Gastrocnemius medialis (tissue), 4 donors: ENCODE results near the gene FLT3. TPM values are rescaled to one million over a fixed set of nuclear protein-coding genes. Genes with fewer than 3 reads are reported as not detected.
"Not testable (repeated sequence)": the region's sequence is repeated elsewhere in the genome, so short reads cannot be mapped to it uniquely, and the experiment has no call there.

Source experiments
- ATAC-seq, 2 donors: fragments of 150-250 bp; one replicate each; pipeline ENCODE4 v1.9.1; 2016
- DNase-seq, 2 donors: peaks; one replicate each; pipeline ENCODE4 v3.0.0-alpha.2; 2019
- H3K27ac ChIP-seq, 4 donors: fragments of 200-600 bp; sonication (generic); 1 replicate in 1 of 4; 2 replicates in 3 of 4; pipeline ENCODE4 v1.5.1; 2016 to 2018; ENCODE audit warnings: mild to moderate bottlenecking in 2 of 4, moderate library complexity in 1 of 4
- H3K27me3 ChIP-seq, 3 donors: fragments of 200-600 bp; sonication (generic) in 2 of 3; 1 replicate in 1 of 3; 2 replicates in 2 of 3; pipeline versions ENCODE4 v1.5.1 to v1.6.0; 2016 to 2019; ENCODE audit warnings: mild to moderate bottlenecking in 1 of 3, moderate library complexity in 1 of 3
- H3K36me3 ChIP-seq, 2 donors: fragments of 200-600 bp; sonication (generic) in 1 of 2; one replicate each; pipeline ENCODE4 v1.5.1; 2017 to 2018
- H3K4me1 ChIP-seq, 2 donors: fragments of 200-600 bp; sonication (generic) in 1 of 2; one replicate each; pipeline ENCODE4 v1.5.1; 2016 to 2017; ENCODE audit warnings: mild to moderate bottlenecking in 2 of 2
- H3K4me3 ChIP-seq, 4 donors: fragments of 200-600 bp; sonication (generic) in 3 of 4; 1 replicate in 1 of 4; 2 replicates in 3 of 4; pipeline ENCODE4 v1.5.1; 2016 to 2019; ENCODE audit warnings: mild to moderate bottlenecking in 2 of 4
- H3K9me3 ChIP-seq, 3 donors: fragments of 200-600 bp; sonication (generic) in 2 of 3; 1 replicate in 1 of 3; 2 replicates in 2 of 3; pipeline ENCODE4 v1.5.1; 2016 to 2019
- CTCF ChIP-seq, 5 experiments: fragments of 450-650 bp in 3 of 5; fragments of 200-600 bp in 2 of 5; sonication (generic) in 2 of 5; IDR thresholded peaks in 4 of 5; conservative IDR thresholded peaks in 1 of 5; 1 replicate in 4 of 5; 2 replicates in 1 of 5; pipeline ENCODE4 v1.5.1; 2016 to 2019; ENCODE audit warnings: antibody characterized with exemption in 5 of 5, mild to moderate bottlenecking in 3 of 5, moderate library complexity in 3 of 5
- POLR2A ChIP-seq, 2 donors: fragments of 450-650 bp; IDR thresholded peaks; one replicate each; pipeline ENCODE4 v1.6.1; 2017; ENCODE audit warnings: antibody characterized with exemption in 2 of 2, mild to moderate bottlenecking in 2 of 2, moderate library complexity in 2 of 2
- in situ Hi-C, 4 donors: fragments of 200-750 bp; cut with MboI; loops; one replicate each; pipeline versions ENCODE4 v1.15.0 to v1.8.0; 2017; ENCODE audit warnings: low sequenced_read_pairs in 4 of 4
- intact Hi-C: fragments of 100-400 bp; cut with DNase I; formaldehyde crosslinking; loops from one replicate; pipeline ENCODE4 v1.15.1; 2023; ENCODE audit warnings: low total_unique reads
- total RNA-seq, 4 donors: library from RNA; depleted of rRNA; stranded (reverse); fragments of >200 nt; gene quantifications; one replicate each; pipeline versions ENCODE4 v1.1.0 to v1.2.3, GENCODE V29; 2016

The FLT3 gene
- total RNA-seq, 4 donors from 2014 or later, result 0.22 to 0.92 (median 0.37) TPM

- ATAC-seq (no peak), DNase-seq (no peak)
- intact Hi-C loops, result no loop called here
- H3K4me1 ChIP-seq, result peaks cover 8 to 13% of the 10 kb centered on the region in 2 donors
- peaks cover 75 to 83% (median 75%) of the 10 kb centered on the region in 3 donors for H3K27me3 ChIP-seq
- in situ Hi-C loops, result no loop called here
- no peaks in the 10 kb centered on the region for H3K36me3 ChIP-seq
- no peak overlapping the region for H3K4me3 ChIP-seq
- no peak overlapping the region for H3K27ac ChIP-seq
- TF ChIP-seq CTCF (IDR thresholded peaks at IDR 0.05 in 4 of 5, conservative IDR thresholded peaks at IDR 0.05 in 1 of 5) (no peak), POLR2A (IDR thresholded peaks at IDR 0.05) (no peak)
- H3K9me3 ChIP-seq, result no peaks in the 10 kb centered on the region
Measured at GRCh38 chr13:27965343-27965739, 135.0 kb downstream of the FLT3 start.

- no peak for DNase-seq
- H3K9me3 ChIP-seq, result no peaks in the 10 kb centered on the region
- intact Hi-C loops (no loop called here), in situ Hi-C loops (no loop called here)
- peaks cover 75 to 83% (median 76%) of the 10 kb centered on the region in 3 donors for H3K27me3 ChIP-seq
- peaks cover 13 to 17% of the 10 kb centered on the region in 2 donors for H3K4me1 ChIP-seq
- H3K27ac ChIP-seq, result no peak overlapping the region
- no peak for ATAC-seq
- H3K4me3 ChIP-seq, result no peak overlapping the region
- H3K36me3 ChIP-seq, result no peaks in the 10 kb centered on the region
- TF ChIP-seq POLR2A (IDR thresholded peaks at IDR 0.05) (no peak), CTCF (IDR thresholded peaks at IDR 0.05 in 4 of 5, conservative IDR thresholded peaks at IDR 0.05 in 1 of 5) (no peak)
Measured at GRCh38 chr13:27964741-27965323, 135.5 kb downstream of the FLT3 start.

GRCh38 chr13:27964206-27964605 lies 136.2 kb downstream of the FLT3 start:
- H3K4me3 ChIP-seq, intact Hi-C loops, DNase-seq, H3K36me3 ChIP-seq, H3K9me3 ChIP-seq, H3K27ac ChIP-seq, in situ Hi-C loops, ATAC-seq: not testable (repeated sequence)
- H3K27me3 ChIP-seq, result peaks cover 75 to 83% (median 77%) of the 10 kb centered on the region in 3 donors
- peaks cover 13 to 17% of the 10 kb centered on the region in 2 donors for H3K4me1 ChIP-seq

- no peak overlapping the region for H3K27ac ChIP-seq
- no peaks in the 10 kb centered on the region for H3K36me3 ChIP-seq
- H3K27me3 ChIP-seq, result peaks cover 75 to 83% (median 77%) of the 10 kb centered on the region in 3 donors
- no peaks in the 10 kb centered on the region for H3K9me3 ChIP-seq
- TF ChIP-seq POLR2A (IDR thresholded peaks at IDR 0.05), result no peak
- no peak for TF ChIP-seq CTCF (IDR thresholded peaks at IDR 0.05 in 4 of 5, conservative IDR thresholded peaks at IDR 0.05 in 1 of 5)
- H3K4me3 ChIP-seq, result no peak overlapping the region
- no peak for ATAC-seq
- DNase-seq, result no peak
- in situ Hi-C loops (no loop called here), intact Hi-C loops (no loop called here)
- H3K4me1 ChIP-seq, result peaks cover 13 to 15% of the 10 kb centered on the region in 2 donors
Measured at GRCh38 chr13:27963491-27963890, 136.9 kb downstream of the FLT3 start.

- no peak for ATAC-seq
- peaks cover 12 to 13% of the 10 kb centered on the region in 2 donors for H3K4me1 ChIP-seq
- DNase-seq, result no peak
- peaks cover 74 to 83% (median 77%) of the 10 kb centered on the region in 3 donors for H3K27me3 ChIP-seq
- H3K27ac ChIP-seq, result no peak overlapping the region
- no peaks in the 10 kb centered on the region for H3K36me3 ChIP-seq
- in situ Hi-C loops (no loop called here), intact Hi-C loops (no loop called here)
- H3K9me3 ChIP-seq, result no peaks in the 10 kb centered on the region
- TF ChIP-seq POLR2A (IDR thresholded peaks at IDR 0.05) (no peak), CTCF (IDR thresholded peaks at IDR 0.05 in 4 of 5, conservative IDR thresholded peaks at IDR 0.05 in 1 of 5) (no peak)
- H3K4me3 ChIP-seq, result no peak overlapping the region
Measured at GRCh38 chr13:27962982-27963381, 137.4 kb downstream of the FLT3 start.
